Neuronal stem cell (in vitro differentiated cells): ENCODE results near the gene TBATA.

Experiments
- DNase-seq: peaks from one replicate; pipeline ENCODE4 v3.0.0-alpha.2; 2013; ENCODE audit warnings: low spot score
- H2AFZ ChIP-seq: one replicate; pipeline ENCODE4 v1.6.1; 2013; ENCODE audit warnings: mild to moderate bottlenecking, low read length, inconsistent platforms
- H2AK5ac ChIP-seq: 2 replicates; pipeline ENCODE4 v1.6.1; 2013; ENCODE audit warnings: low read depth, mild to moderate bottlenecking, inconsistent platforms, low read length, moderate library complexity, mixed read lengths
- H2BK120ac ChIP-seq: 2 replicates; pipeline ENCODE4 v1.6.1; 2013; ENCODE audit warnings: low read depth, mild to moderate bottlenecking, inconsistent platforms, low read length, moderate library complexity, mixed read lengths
- H2BK12ac ChIP-seq: one replicate; pipeline ENCODE4 v1.6.1; 2013; ENCODE audit warnings: low read length, inconsistent platforms
- H2BK15ac ChIP-seq: 2 replicates; pipeline ENCODE4 v1.6.1; 2013; ENCODE audit warnings: mild to moderate bottlenecking, low read length, inconsistent platforms, mixed read lengths
- H2BK5ac ChIP-seq: one replicate; pipeline ENCODE4 v1.6.1; 2013; ENCODE audit warnings: inconsistent platforms, mild to moderate bottlenecking, low read length, moderate library complexity
- H3K14ac ChIP-seq: one replicate; pipeline ENCODE4 v1.6.1; 2013; ENCODE audit warnings: low read length, inconsistent platforms
- H3K18ac ChIP-seq: 2 replicates; pipeline ENCODE4 v1.6.1; 2013; ENCODE audit warnings: low read length, inconsistent platforms
- H3K23ac ChIP-seq: 2 replicates; pipeline ENCODE4 v1.6.1; 2013; ENCODE audit warnings: low read depth, mild to moderate bottlenecking, mixed read lengths, low read length, inconsistent platforms; ENCODE audit not compliant: poor library complexity
- H3K27ac ChIP-seq: replicated peaks from 3 replicates; pipeline ENCODE4 v1.5.1; 2013; ENCODE audit warnings: low read length, inconsistent platforms
- H3K27me3 ChIP-seq, 3 experiments: 2 replicates each; pipeline ENCODE4 v1.6.1; 2013; ENCODE audit warnings: low read length in 3 of 3, mild to moderate bottlenecking in 2 of 3, inconsistent platforms in 1 of 3, low read depth in 1 of 3, mixed read lengths in 1 of 3, moderate library complexity in 1 of 3; ENCODE audit not compliant: control insufficient read depth in 3 of 3, insufficient read depth in 3 of 3
- H3K36me3 ChIP-seq, 2 donors: replicated peaks in 1 of 2; 2 replicates each; pipeline ENCODE4 v1.6.1; 2013; ENCODE audit warnings: low read length in 2 of 2; ENCODE audit not compliant: control insufficient read depth in 2 of 2, insufficient read depth in 2 of 2
- H3K4ac ChIP-seq: 2 replicates; pipeline ENCODE4 v1.6.1; 2013; ENCODE audit warnings: inconsistent platforms, mild to moderate bottlenecking, low read length, moderate library complexity
- H3K4me1 ChIP-seq, 2 donors: 1 replicate in 1 of 2; 2 replicates in 1 of 2; pipeline ENCODE4 v1.6.1; 2013; ENCODE audit warnings: low read length in 2 of 2, low read depth in 1 of 2; ENCODE audit not compliant: control insufficient read depth in 2 of 2, insufficient read depth in 1 of 2
- H3K4me2 ChIP-seq: one replicate; pipeline ENCODE4 v1.6.1; 2013; ENCODE audit warnings: mild to moderate bottlenecking, low read length, inconsistent platforms; ENCODE audit not compliant: insufficient read depth, poor library complexity, severe bottlenecking
- H3K4me3 ChIP-seq, 2 donors: 2 replicates each; pipeline ENCODE4 v1.5.1; 2013; ENCODE audit warnings: low read length in 2 of 2, mild to moderate bottlenecking in 2 of 2, inconsistent platforms in 1 of 2, moderate library complexity in 1 of 2
- H3K79me1 ChIP-seq: one replicate; pipeline ENCODE4 v1.6.1; 2013; ENCODE audit warnings: low read depth, mild to moderate bottlenecking, inconsistent platforms, low read length, moderate library complexity
- H3K9ac ChIP-seq: one replicate; pipeline ENCODE4 v1.6.1; 2013; ENCODE audit warnings: mild to moderate bottlenecking, low read depth, low read length, inconsistent platforms; ENCODE audit not compliant: poor library complexity
- H3K9me3 ChIP-seq, 2 donors: replicated peaks in 1 of 2; 2 replicates each; pipeline versions ENCODE3 to v1.6.1; 2013; ENCODE audit warnings: low read length in 2 of 2, mild to moderate bottlenecking in 2 of 2, inconsistent platforms in 1 of 2, low read depth in 1 of 2, mixed read lengths in 1 of 2, moderate library complexity in 1 of 2; ENCODE audit not compliant: control insufficient read depth in 2 of 2, insufficient read depth in 1 of 2
- H4K8ac ChIP-seq: one replicate; pipeline ENCODE4 v1.6.1; 2013; ENCODE audit warnings: low read depth, mild to moderate bottlenecking, inconsistent platforms, low read length, moderate library complexity
- H4K91ac ChIP-seq: one replicate; pipeline ENCODE4 v1.6.1; 2013; ENCODE audit warnings: low read length, low read depth, mild to moderate bottlenecking, inconsistent platforms; ENCODE audit not compliant: poor library complexity
- WGBS, 2 donors: extraction: QIAGEN DNeasy Blood & Tissue Kit; methylation state at CpG; one replicate each; pipeline ENCODE4 v1.1.7; 2013; ENCODE audit warnings: missing lambda C conversion rate in 2 of 2, mixed read lengths in 1 of 2; ENCODE audit not compliant: insufficient read length in 2 of 2, insufficient replicate concordance in 1 of 2; ENCODE audit errors: extremely low coverage in 2 of 2; 5-methylcytosine and 5-hydroxymethylcytosine counted together

Gene TBATA

GRCh38 chr10:70751991-70752390 lies 33.2 kb downstream of the TBATA start:
- H3K4me1 ChIP-seq: peaks cover 0 to 1% of the 10 kb centered on the region in 2 donors
- peak overlapping the region; percentile 11 for H2BK15ac ChIP-seq
- H4K91ac ChIP-seq: no peak overlapping the region
- no peak for DNase-seq
- no peaks in the 10 kb centered on the region for H3K36me3 ChIP-seq
- no peak overlapping the region for H2AFZ ChIP-seq
- no CpG with 5 or more reads among the region's 14 CpGs for WGBS, 2 donors
- H3K27ac ChIP-seq: no peak overlapping the region
- no peak overlapping the region for H3K4me2 ChIP-seq
- H4K8ac ChIP-seq: no peak overlapping the region
- no peak overlapping the region for H3K4me3 ChIP-seq
- no peak overlapping the region for H3K9ac ChIP-seq
- H3K27me3 ChIP-seq: peaks cover 0 to 2% (median 0%) of the 10 kb centered on the region in 3 experiments
- no peak overlapping the region for H2AK5ac ChIP-seq
- no peaks in the 10 kb centered on the region for H3K79me1 ChIP-seq
- H2BK12ac ChIP-seq: no peak overlapping the region
- H3K4ac ChIP-seq: no peak overlapping the region
- no peaks in the 10 kb centered on the region for H3K9me3 ChIP-seq
- peak overlapping the region; percentile 65 for H3K18ac ChIP-seq
- peak overlapping the region; percentile 65 for H3K14ac ChIP-seq
- peak overlapping the region; percentile 48 for H2BK120ac ChIP-seq
- no peak overlapping the region for H3K23ac ChIP-seq
- H2BK5ac ChIP-seq: no peak overlapping the region

DNA sequence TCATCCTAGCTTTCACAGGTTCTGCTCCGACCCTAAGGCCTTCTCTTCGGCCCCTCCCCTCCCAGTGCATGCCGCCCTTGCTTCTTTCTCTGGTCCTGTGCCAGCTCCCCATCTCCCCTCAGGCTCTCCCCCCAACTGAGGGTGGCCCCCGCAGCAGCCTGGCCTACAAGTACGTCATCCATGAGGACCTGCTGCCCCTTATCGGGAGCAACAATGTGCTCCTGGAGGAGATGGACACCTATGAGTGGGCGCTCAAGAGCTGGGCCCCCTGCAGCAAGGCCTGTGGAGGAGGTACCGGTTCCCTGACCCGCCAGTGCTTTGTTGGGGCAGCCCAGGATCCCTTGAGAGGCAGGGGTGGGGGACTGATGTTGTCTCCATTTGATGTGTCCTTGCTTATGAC lies 33.8 kb downstream of the TBATA start:
- no peak overlapping the region for H2BK5ac ChIP-seq
- no peak overlapping the region for H3K4me3 ChIP-seq
- no peak overlapping the region for H2BK12ac ChIP-seq
- no CpG with 5 or more reads among the region's 9 CpGs for WGBS, 2 donors
- H3K36me3 ChIP-seq: no peaks in the 10 kb centered on the region
- H3K4me2 ChIP-seq: no peak overlapping the region
- H2BK15ac ChIP-seq: peak overlapping the region; percentile 44
- H3K18ac ChIP-seq: peak overlapping the region; percentile 13
- H3K23ac ChIP-seq: peak overlapping the region; percentile 61
- no peaks in the 10 kb centered on the region for H3K79me1 ChIP-seq
- no peak overlapping the region for H3K4ac ChIP-seq
- H2AFZ ChIP-seq: no peak overlapping the region
- no peak overlapping the region for H4K8ac ChIP-seq
- H3K14ac ChIP-seq: no peak overlapping the region
- H3K9ac ChIP-seq: peak overlapping the region; percentile 36
- no peaks in the 10 kb centered on the region for H3K9me3 ChIP-seq
- H3K4me1 ChIP-seq: peaks cover 0 to 1% of the 10 kb centered on the region in 2 donors
- H2AK5ac ChIP-seq: no peak overlapping the region
- H3K27ac ChIP-seq: no peak overlapping the region
- no peak overlapping the region for H4K91ac ChIP-seq
- no peak for DNase-seq
- H3K27me3 ChIP-seq: no peaks in the 10 kb centered on the region
- peak overlapping the region; percentile 48 for H2BK120ac ChIP-seq

GRCh38 chr10:70750156-70750703 lies 34.9 kb downstream of the TBATA start:
- Histone ChIP-seq H2BK5ac (no peak overlapping the region), H3K23ac (no peak overlapping the region), H3K9ac (no peak overlapping the region), H2AFZ (no peak overlapping the region), H3K4me2 (no peak overlapping the region), H3K27ac (no peak overlapping the region), H3K79me1 (no peaks in the 10 kb centered on the region), H3K4me3 (no peak overlapping the region), H3K4ac (no peak overlapping the region), H3K9me3 (no peaks in the 10 kb centered on the region), H4K8ac (no peak overlapping the region), H2BK120ac (no peak overlapping the region), H4K91ac (no peak overlapping the region), H3K36me3 (no peaks in the 10 kb centered on the region), H2AK5ac (peak overlapping the region; percentile 58), H3K4me1 (peaks cover 0 to 1% of the 10 kb centered on the region in 2 donors), H3K27me3 (peaks cover 0 to 5% (median 0%) of the 10 kb centered on the region in 3 experiments), H3K14ac (no peak overlapping the region), H3K18ac (peak overlapping the region; percentile 33), H2BK15ac (no peak overlapping the region), H2BK12ac (no peak overlapping the region)
- no CpG with 5 or more reads among the region's 3 CpGs for WGBS, 2 donors
- no peak for DNase-seq

GRCh38 chr10:70749756-70750155 lies 35.4 kb downstream of the TBATA start:
- no CpG with 5 or more reads among the region's 10 CpGs for WGBS, 2 donors
- no peak overlapping the region for H4K8ac ChIP-seq
- DNase-seq: no peak

More at GRCh38 chr10:70749756-70750155, 35.4 kb downstream of the TBATA start:
- Histone ChIP-seq H3K9me3 (no peaks in the 10 kb centered on the region), H3K9ac (no peak overlapping the region), H3K27me3 (peaks cover 0 to 5% (median 0%) of the 10 kb centered on the region in 3 experiments), H3K79me1 (no peaks in the 10 kb centered on the region), H3K18ac (peak overlapping the region; percentile 33), H2BK120ac (no peak overlapping the region), H2BK12ac (no peak overlapping the region), H3K4ac (no peak overlapping the region), H3K23ac (no peak overlapping the region), H4K91ac (no peak overlapping the region), H2BK15ac (no peak overlapping the region), H3K27ac (no peak overlapping the region), H2AK5ac (peak overlapping the region; percentile 58), H3K14ac (no peak overlapping the region), H3K4me1 (peaks cover 0 to 1% of the 10 kb centered on the region in 2 donors), H2AFZ (no peak overlapping the region), H3K4me2 (no peak overlapping the region), H3K36me3 (no peaks in the 10 kb centered on the region), H2BK5ac (no peak overlapping the region), H3K4me3 (no peak overlapping the region)
